ENCODE results near the gene IKZF3.
A peak's percentile ranks its signal among the peaks of the same experiment; 100 is the strongest.

IKZF3 gene

DNA sequence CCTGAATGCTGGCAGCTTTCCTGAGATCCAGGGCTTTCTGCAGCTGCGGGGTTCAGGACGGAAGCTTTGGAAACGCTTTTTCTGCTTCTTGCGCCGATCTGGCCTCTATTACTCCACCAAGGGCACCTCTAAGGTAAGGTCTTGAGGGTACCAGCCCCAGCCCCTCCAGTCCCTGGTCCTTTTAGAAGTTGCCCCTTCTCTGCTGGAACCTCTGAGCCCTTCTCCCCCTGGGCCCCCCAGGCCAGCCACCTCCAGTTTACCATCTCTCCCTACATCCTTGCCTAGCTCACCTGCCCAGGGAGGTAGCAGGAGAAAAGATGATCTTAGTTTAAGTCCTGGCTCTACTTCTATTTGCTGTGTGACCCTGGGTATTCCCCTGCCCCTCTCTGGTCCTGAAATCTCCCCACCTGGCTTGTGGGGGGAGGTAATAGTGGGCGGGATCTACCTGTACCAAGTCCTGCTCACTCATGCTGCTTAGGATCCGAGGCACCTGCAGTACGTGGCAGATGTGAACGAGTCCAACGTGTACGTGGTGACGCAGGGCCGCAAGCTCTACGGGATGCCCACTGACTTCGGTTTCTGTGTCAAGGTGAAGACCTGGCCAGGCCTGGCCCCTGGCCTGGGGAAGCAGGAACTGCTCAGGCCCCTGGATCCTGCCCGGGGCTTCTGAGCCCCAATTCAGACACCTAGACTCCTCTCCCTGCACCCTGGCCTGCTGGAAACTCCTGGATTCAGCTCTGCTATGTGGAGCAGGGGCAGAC is 119.9 kb downstream of the IKZF3 start:
- Histone ChIP-seq H3K27ac (ENCODE audit: low read depth, low read length) (no peak overlapping the region), H3K36me3 (ENCODE audit: control insufficient read depth, insufficient read depth, low read length) (peaks cover 2% of the 10 kb centered on the region), H3K4me3 (ENCODE audit: low read length) (no peak overlapping the region), H3K4me1 (ENCODE audit: control insufficient read depth, insufficient read depth, low read length) (no peaks in the 10 kb centered on the region), H3K27me3 (ENCODE audit: control insufficient read depth, insufficient read depth, low read length) (peaks cover 14% of the 10 kb centered on the region), H3K9ac (ENCODE audit: low read length) (no peak overlapping the region)

GRCh38 chr17:39742856-39743436 is 121.2 kb downstream of the IKZF3 start:
- Histone ChIP-seq H3K4me3 (ENCODE audit: low read length) (no peak overlapping the region), H3K27me3 (ENCODE audit: control insufficient read depth, insufficient read depth, low read length) (peaks cover 17% of the 10 kb centered on the region), H3K36me3 (ENCODE audit: control insufficient read depth, insufficient read depth, low read length) (peaks cover 2% of the 10 kb centered on the region), H3K9ac (ENCODE audit: low read length) (no peak overlapping the region), H3K27ac (ENCODE audit: low read depth, low read length) (no peak overlapping the region), H3K4me1 (ENCODE audit: control insufficient read depth, insufficient read depth, low read length) (no peaks in the 10 kb centered on the region)

GRCh38 chr17:39742126-39742855 is 121.8 kb downstream of the IKZF3 start:
- Histone ChIP-seq H3K36me3 (ENCODE audit: control insufficient read depth, insufficient read depth, low read length) (peaks cover 2% of the 10 kb centered on the region), H3K4me3 (ENCODE audit: low read length) (no peak overlapping the region), H3K9ac (ENCODE audit: low read length) (no peak overlapping the region), H3K27me3 (ENCODE audit: control insufficient read depth, insufficient read depth, low read length) (peaks cover 21% of the 10 kb centered on the region), H3K4me1 (ENCODE audit: control insufficient read depth, insufficient read depth, low read length) (no peaks in the 10 kb centered on the region), H3K27ac (ENCODE audit: low read depth, low read length) (no peak overlapping the region)

GRCh38 chr17:39740357-39741111 is 123.6 kb downstream of the IKZF3 start:
- Histone ChIP-seq H3K36me3 (ENCODE audit: control insufficient read depth, insufficient read depth, low read length) (peaks cover 2% of the 10 kb centered on the region), H3K4me3 (ENCODE audit: low read length) (peak overlapping the region; percentile 30), H3K4me1 (ENCODE audit: control insufficient read depth, insufficient read depth, low read length) (no peaks in the 10 kb centered on the region), H3K27ac (ENCODE audit: low read depth, low read length) (no peak overlapping the region), H3K9ac (ENCODE audit: low read length) (peak overlapping the region; percentile 39), H3K27me3 (ENCODE audit: control insufficient read depth, insufficient read depth, low read length) (peaks cover 21% of the 10 kb centered on the region)

DNA sequence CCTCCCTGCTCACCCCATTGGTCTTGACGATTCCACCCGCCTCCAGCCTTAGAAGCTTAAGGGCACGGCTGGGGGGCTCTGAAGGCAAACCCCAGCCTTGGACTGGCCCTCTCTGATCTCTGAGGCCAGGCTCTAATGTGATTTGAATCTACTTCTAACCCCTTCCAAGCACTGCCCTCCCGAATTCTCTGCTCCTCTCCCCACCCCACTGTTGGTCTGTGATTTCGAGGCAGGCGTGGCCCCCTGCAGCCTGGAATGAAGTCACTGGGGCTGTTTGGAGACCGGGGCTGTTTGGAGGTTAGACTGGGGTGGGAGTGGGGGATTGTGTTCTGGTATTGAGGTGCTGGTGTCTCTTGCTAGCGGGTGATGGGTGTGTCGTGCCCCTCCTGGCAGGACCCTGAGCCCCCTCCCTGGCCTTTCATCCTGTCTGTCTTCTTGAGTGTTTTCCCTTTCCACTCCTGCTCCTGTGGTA is 124.2 kb downstream of the IKZF3 start:
- H3K27ac ChIP-seq (ENCODE audit: low read depth, low read length) = no peak overlapping the region

GRCh38 chr17:39738983-39739884 is 124.9 kb downstream of the IKZF3 start:
- Histone ChIP-seq H3K4me1 (ENCODE audit: control insufficient read depth, insufficient read depth, low read length) (no peaks in the 10 kb centered on the region), H3K9ac (ENCODE audit: low read length) (no peak overlapping the region), H3K4me3 (ENCODE audit: low read length) (peak overlapping the region; percentile 68), H3K27ac (ENCODE audit: low read depth, low read length) (no peak overlapping the region), H3K36me3 (ENCODE audit: control insufficient read depth, insufficient read depth, low read length) (peaks cover 2% of the 10 kb centered on the region), H3K27me3 (ENCODE audit: control insufficient read depth, insufficient read depth, low read length) (peaks cover 21% of the 10 kb centered on the region)

More for the DNA sequence above, 124.2 kb downstream of the IKZF3 start:
- Histone ChIP-seq H3K4me1 (ENCODE audit: control insufficient read depth, insufficient read depth, low read length) (no peaks in the 10 kb centered on the region), H3K4me3 (ENCODE audit: low read length) (peak overlapping the region; percentile 46), H3K36me3 (ENCODE audit: control insufficient read depth, insufficient read depth, low read length) (peaks cover 2% of the 10 kb centered on the region), H3K9ac (ENCODE audit: low read length) (peak overlapping the region; percentile 39), H3K27me3 (ENCODE audit: control insufficient read depth, insufficient read depth, low read length) (peaks cover 21% of the 10 kb centered on the region)

- Histone ChIP-seq H3K4me1 (ENCODE audit: control insufficient read depth, insufficient read depth, low read length) (no peaks in the 10 kb centered on the region), H3K9ac (ENCODE audit: low read length) (no peak overlapping the region), H3K27me3 (ENCODE audit: control insufficient read depth, insufficient read depth, low read length) (peaks cover 21% of the 10 kb centered on the region), H3K4me3 (ENCODE audit: low read length) (peak overlapping the region; percentile 68), H3K27ac (ENCODE audit: low read depth, low read length) (no peak overlapping the region), H3K36me3 (ENCODE audit: control insufficient read depth, insufficient read depth, low read length) (peaks cover 2% of the 10 kb centered on the region)
Observed at GRCh38 chr17:39738568-39738901, 125.6 kb downstream of the IKZF3 start.

- H3K27me3 ChIP-seq (ENCODE audit: control insufficient read depth, insufficient read depth, low read length) = peaks cover 21% of the 10 kb centered on the region
- no peaks in the 10 kb centered on the region for H3K4me1 ChIP-seq (ENCODE audit: control insufficient read depth, insufficient read depth, low read length)
- no peak within 1 kb of the TSS for H3K27ac ChIP-seq (ENCODE audit: low read depth, low read length)
- H3K9ac ChIP-seq (ENCODE audit: low read length) = peak within 1 kb of the TSS; percentile 57
- no peaks in the 10 kb centered on the region for H3K36me3 ChIP-seq (ENCODE audit: control insufficient read depth, insufficient read depth, low read length)
- peak within 1 kb of the TSS; percentile 68 for H3K4me3 ChIP-seq (ENCODE audit: low read length)
Observed at GRCh38 chr17:39737760-39738567, 126.1 kb downstream of the IKZF3 start, which contains the start of gene GRB7. Gene GRB7 (plus strand): TSS chr17:39737938. CDS start chr17:39742302, 4,364 bp downstream.

DNA sequence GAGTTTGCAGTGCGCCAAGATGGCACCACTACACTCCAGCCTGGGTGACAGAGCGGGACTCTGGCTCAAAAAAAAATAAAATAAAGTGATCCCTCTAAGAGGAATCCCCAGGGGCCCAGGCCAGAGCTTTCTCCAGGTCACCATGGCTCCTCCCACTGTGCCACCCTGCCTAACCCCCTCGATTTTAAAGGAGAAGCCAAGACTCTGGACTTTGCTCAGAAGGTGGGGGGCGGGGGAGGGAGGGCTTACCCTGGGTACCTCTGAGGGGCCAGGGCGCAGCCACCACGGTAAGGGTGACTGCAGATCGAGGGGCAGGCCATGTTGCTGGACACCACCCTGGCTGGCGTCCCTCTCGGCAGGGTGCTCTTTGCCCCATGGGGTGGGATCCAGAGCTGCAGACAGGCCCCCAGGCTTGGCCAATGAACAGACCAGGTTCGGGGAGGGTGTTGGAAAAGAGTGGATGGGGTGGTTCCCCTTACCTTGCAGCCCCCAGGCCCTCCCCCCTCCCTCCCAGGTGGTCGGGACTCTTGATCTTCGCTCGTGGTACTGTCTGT is 126.8 kb downstream of the IKZF3 start:
- Histone ChIP-seq H3K36me3 (ENCODE audit: control insufficient read depth, insufficient read depth, low read length) (no peaks in the 10 kb centered on the region), H3K4me1 (ENCODE audit: control insufficient read depth, insufficient read depth, low read length) (no peaks in the 10 kb centered on the region), H3K4me3 (ENCODE audit: low read length) (no peak overlapping the region), H3K9ac (ENCODE audit: low read length) (no peak overlapping the region), H3K27me3 (ENCODE audit: control insufficient read depth, insufficient read depth, low read length) (peaks cover 21% of the 10 kb centered on the region), H3K27ac (ENCODE audit: low read depth, low read length) (no peak overlapping the region)

DNA sequence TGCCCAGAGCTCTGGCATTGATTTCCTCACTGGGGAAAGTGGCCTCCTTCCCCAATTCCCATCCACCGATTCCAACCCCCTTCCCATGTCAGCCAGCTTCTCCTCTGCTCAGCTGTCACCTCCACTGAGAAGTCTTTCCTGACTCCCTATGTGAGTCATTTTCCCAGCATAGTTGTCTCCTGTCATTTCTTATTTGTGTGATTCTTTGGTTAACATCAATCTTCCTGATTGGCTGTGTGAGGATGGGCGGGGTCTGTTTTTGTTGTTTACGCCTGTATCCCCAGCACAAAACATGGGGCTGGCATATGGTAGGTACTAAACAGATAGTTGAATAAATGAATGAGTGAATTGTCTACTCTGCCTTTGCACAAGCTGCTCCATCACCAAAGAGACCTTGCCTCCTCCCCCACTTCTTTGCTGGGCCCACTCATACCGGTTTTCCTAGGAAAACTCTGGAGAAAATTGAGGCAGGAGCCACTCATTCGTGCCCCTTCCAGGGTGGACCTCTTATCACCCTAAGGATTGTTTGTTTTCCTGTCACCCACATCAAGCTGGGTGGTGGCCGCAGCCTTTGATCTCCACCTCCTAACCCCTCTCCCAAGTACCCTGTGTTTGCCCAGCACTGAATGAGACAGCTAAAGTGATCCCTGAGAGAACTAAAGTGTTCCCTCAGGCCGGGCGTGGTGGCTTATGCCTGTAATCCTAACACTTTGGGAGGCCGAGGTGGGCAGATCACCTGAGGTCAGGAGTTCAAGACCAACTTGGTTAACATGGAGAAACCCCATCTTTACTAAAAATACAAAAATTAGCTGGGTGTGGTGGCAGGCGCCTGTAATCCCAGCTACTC is 127.6 kb downstream of the IKZF3 start:
- H3K36me3 ChIP-seq (ENCODE audit: control insufficient read depth, insufficient read depth, low read length) = no peaks in the 10 kb centered on the region
- no peak overlapping the region for H3K4me3 ChIP-seq (ENCODE audit: low read length)
- peaks cover 21% of the 10 kb centered on the region for H3K27me3 ChIP-seq (ENCODE audit: control insufficient read depth, insufficient read depth, low read length)
- H3K9ac ChIP-seq (ENCODE audit: low read length) = no peak overlapping the region
- no peak overlapping the region for H3K27ac ChIP-seq (ENCODE audit: low read depth, low read length)
- H3K4me1 ChIP-seq (ENCODE audit: control insufficient read depth, insufficient read depth, low read length) = no peaks in the 10 kb centered on the region
